AG10803 (cell line): ENCODE measurements around the gene CDK5RAP2.
A peak's percentile ranks its signal among the peaks of the same experiment; 100 is the strongest.

Experiments
- DNase-seq: peaks from one replicate; pipeline ENCODE4 v3.0.0; 2010; ENCODE audit warnings: low read depth
- H3K4me3 ChIP-seq: 2 replicates; pipeline ENCODE4 v1.5.1; 2011; ENCODE audit warnings: mild to moderate bottlenecking, low read length, control low read depth
- CTCF ChIP-seq: conservative IDR thresholded peaks from 2 replicates; pipeline ENCODE4 v1.5.1; 2011; ENCODE audit warnings: mild to moderate bottlenecking, low read length, control low read depth, inconsistent platforms

Gene CDK5RAP2

GRCh38 chr9:120386390-120387131 lies 193.4 kb downstream of the CDK5RAP2 start:
- DNase-seq = no peak
- no peak overlapping the region for H3K4me3 ChIP-seq
- TF ChIP-seq CTCF = no peak

DNA sequence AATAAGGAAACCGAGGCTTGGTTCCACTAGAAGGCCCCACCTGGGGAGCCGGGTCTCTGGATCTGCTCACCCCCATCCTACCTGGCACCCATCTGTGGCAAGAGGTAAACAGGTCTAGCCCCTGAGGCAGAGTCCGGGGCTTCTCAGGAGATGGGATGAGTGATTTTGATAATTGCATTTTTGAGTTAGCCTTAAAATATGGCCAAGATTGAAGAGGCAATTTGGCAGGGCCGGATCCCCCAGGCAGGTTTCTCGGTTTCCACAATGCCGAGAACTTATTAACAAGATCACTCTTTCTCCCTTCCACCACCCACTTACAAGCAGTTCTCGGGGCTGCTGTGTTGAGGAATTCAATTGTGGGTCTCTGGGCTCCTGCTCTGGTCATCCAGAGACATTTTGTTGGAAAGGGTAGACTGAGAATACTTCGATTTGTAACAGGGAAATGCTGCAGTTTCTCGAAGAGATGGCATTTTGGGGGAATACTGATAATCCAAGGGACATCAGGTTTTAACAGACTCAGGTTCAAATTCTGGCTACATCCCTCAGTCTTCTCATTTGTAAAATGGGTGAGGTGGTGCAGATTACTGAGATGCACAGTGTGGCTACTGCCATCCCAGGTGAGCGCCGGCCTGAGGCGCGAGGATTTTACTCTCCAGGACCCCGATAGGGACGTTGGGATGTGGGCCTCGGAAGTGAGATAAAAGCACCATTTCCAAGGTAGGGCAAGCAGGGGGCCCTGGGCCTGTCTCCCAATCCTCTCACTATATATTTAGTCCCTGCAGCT lies 194.2 kb downstream of the CDK5RAP2 start:
- no peak for TF ChIP-seq CTCF
- no peak for DNase-seq
- no peak overlapping the region for H3K4me3 ChIP-seq

GRCh38 chr9:120384925-120385272 lies 195.1 kb downstream of the CDK5RAP2 start:
- no peak for DNase-seq
- H3K4me3 ChIP-seq = no peak overlapping the region
- TF ChIP-seq CTCF = no peak

- no peak for TF ChIP-seq CTCF
- DNase-seq = peak; percentile 74
- H3K4me3 ChIP-seq = no peak overlapping the region
Measured at GRCh38 chr9:120383999-120384924, 195.7 kb downstream of the CDK5RAP2 start.

DNA sequence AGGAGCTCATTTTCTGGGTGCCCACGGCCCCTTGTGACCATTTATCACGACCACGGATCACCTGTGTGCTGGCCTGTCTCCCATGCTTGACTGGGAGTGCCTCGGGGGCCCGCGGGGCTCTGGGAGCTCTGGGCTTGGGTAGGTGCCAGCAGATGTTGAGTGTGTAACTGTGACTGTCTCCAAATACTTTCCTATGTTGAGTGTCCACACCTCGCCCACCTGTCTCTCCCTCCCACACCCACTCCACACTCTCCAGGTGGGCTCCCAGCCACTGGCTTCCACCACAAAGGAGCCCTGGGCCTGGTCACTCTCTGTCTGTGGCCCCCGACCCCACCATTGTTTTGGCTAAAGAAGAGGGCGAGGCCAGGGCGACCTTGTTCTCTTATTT lies 196.4 kb downstream of the CDK5RAP2 start:
- no peak overlapping the region for H3K4me3 ChIP-seq
- TF ChIP-seq CTCF = no peak
- no peak for DNase-seq

GRCh38 chr9:120382453-120382852 lies 197.5 kb downstream of the CDK5RAP2 start:
- no peak for DNase-seq
- H3K4me3 ChIP-seq = no peak overlapping the region
- no peak for TF ChIP-seq CTCF
